ENCODE results near the gene FOXP1. TPM values are rescaled to one million over a fixed set of nuclear protein-coding genes. Genes with fewer than 3 reads are reported as not detected.

Gene FOXP1
- total and polyA plus RNA-seq, 8 donors = 95.1 to 143 (median 123) TPM

GRCh38 chr3:71109241-71109976 is 474.1 kb downstream of the FOXP1 start:
- TF ChIP-seq, protein P1, sequence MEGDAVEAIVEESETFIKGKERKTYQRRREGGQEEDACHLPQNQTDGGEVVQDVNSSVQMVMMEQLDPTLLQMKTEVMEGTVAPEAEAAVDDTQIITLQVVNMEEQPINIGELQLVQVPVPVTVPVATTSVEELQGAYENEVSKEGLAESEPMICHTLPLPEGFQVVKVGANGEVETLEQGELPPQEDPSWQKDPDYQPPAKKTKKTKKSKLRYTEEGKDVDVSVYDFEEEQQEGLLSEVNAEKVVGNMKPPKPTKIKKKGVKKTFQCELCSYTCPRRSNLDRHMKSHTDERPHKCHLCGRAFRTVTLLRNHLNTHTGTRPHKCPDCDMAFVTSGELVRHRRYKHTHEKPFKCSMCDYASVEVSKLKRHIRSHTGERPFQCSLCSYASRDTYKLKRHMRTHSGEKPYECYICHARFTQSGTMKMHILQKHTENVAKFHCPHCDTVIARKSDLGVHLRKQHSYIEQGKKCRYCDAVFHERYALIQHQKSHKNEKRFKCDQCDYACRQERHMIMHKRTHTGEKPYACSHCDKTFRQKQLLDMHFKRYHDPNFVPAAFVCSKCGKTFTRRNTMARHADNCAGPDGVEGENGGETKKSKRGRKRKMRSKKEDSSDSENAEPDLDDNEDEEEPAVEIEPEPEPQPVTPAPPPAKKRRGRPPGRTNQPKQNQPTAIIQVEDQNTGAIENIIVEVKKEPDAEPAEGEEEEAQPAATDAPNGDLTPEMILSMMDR (IDR thresholded peaks at IDR 0.05) = no peak
- intact Hi-C loops (cut with DNase I) = no loop called here
- Histone ChIP-seq H3K4me1 (peaks cover 17 to 59% of the 10 kb centered on the region in 2 donors), H3K27me3 (no peaks in the 10 kb centered on the region), H3K4me3 (no peak overlapping the region), H3K9me3 (no peaks in the 10 kb centered on the region), H3K27ac (peak overlapping the region; percentile 28 to 40), H3K36me3 (peaks cover 0 to 13% of the 10 kb centered on the region in 2 donors)
- DNase-seq = peak in 1 of 4 donors; percentile 56
- ATAC-seq = peak; percentile 34

DNA sequence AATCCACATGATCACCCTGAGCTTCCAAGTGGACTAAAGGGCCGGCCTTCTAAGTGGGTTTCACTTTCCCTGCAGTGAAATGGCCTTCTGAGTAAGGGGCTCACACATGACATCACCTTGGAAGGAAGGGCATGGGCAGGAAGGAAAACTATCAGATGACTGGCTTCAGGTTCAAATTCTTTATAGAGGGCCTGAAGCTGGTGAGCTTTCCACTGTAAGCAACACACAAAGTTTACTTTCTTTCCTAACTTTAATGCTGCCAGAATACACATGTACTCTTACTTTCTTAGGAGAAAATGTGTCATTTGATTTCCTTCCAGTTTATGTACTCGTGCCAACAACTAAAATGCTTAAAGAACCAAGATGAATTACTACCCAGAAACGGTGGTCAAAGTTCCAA is 475.6 kb downstream of the FOXP1 start:
- Histone ChIP-seq H3K4me3 (no peak overlapping the region), H3K27me3 (no peaks in the 10 kb centered on the region), H3K36me3 (peaks cover 0 to 13% of the 10 kb centered on the region in 2 donors), H3K9me3 (no peaks in the 10 kb centered on the region), H3K27ac (peak overlapping the region; percentile 1 to 40), H3K4me1 (peaks cover 26 to 68% of the 10 kb centered on the region in 2 donors)
- TF ChIP-seq, protein P1 (IDR thresholded peaks at IDR 0.05) = no peak
- ATAC-seq = peak; percentile 27
- no peak for DNase-seq
- intact Hi-C loops (cut with DNase I) = no loop called here

DNA sequence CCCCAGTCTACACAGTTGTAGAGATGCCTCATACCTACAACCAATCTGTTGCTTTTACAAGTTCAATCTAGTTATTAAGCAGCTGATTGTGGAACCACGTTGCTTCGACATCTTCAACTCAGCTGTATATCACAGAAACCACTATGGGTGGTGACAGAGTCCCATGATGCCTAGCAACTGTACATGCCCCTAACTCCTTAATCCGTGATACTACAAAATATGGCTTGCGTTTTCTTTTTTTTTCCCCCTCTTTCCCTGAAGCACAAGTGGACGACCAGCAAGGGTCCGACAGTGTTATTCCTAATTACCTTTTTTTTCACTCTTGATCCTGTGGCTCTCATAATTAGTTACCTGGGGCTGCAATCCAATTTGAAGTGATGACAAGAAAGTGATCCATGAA is 478.6 kb downstream of the FOXP1 start:
- Histone ChIP-seq H3K36me3 (no peaks in the 10 kb centered on the region), H3K4me1 (peaks cover 45 to 76% of the 10 kb centered on the region in 2 donors), H3K4me3 (no peak overlapping the region), H3K27me3 (no peaks in the 10 kb centered on the region), H3K27ac (peak overlapping the region; percentile 67 to 80), H3K9me3 (no peaks in the 10 kb centered on the region)
- intact Hi-C loops (cut with DNase I) = no loop called here
- ATAC-seq = no peak
- TF ChIP-seq, protein P1 (IDR thresholded peaks at IDR 0.05) = no peak
- no peak for DNase-seq

DNA sequence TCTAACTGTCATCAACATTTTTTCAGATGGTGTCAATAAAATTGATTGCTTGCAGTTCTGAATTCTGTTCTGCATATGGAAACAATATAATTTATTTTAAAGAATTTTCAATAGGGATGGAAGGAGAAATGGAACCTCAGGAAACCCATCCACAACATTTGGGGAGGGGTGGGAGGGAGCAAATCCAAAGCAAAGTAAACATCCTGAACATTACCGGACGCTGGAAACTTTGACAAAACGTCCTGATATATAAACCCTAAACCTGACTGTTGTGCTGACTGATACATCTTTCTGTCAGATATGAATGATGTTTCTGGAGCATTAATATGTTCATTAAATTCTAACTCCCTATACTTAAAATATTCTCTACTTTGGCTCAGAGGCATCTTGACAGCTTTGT is 479.0 kb downstream of the FOXP1 start:
- TF ChIP-seq, protein P1 (IDR thresholded peaks at IDR 0.05) = no peak
- H3K4me3 ChIP-seq = no peak overlapping the region
- ATAC-seq (no peak), DNase-seq (no peak)
- H3K27ac ChIP-seq = peak overlapping the region; percentile 67 to 80
- no peaks in the 10 kb centered on the region for H3K27me3 ChIP-seq
- intact Hi-C loops (cut with DNase I) = no loop called here
- peaks cover 45 to 72% of the 10 kb centered on the region in 2 donors for H3K4me1 ChIP-seq
- H3K9me3 ChIP-seq = no peaks in the 10 kb centered on the region
- H3K36me3 ChIP-seq = no peaks in the 10 kb centered on the region

DNA sequence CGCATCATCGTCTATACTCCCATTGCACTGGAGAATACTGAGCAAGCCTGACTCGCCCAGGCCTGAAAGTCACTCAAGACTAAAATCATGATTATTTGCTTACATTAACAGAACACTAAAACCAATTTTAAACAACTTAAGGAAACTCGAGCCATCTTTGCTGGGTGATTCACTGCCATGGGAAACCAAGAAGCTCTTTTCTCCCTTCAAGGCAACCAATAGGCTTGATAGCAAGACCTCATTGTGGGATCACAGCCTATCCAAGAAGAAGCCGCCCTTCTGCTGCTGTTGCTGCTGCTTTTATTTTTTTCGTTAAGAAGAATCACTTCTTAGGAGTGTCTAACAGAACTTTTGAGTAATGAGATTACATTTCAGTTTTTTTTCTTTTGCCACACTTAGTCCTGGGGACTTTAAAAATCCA is 479.4 kb downstream of the FOXP1 start:
- Histone ChIP-seq H3K9me3 (no peaks in the 10 kb centered on the region), H3K27me3 (no peaks in the 10 kb centered on the region), H3K4me1 (peaks cover 45 to 69% of the 10 kb centered on the region in 2 donors), H3K4me3 (no peak overlapping the region), H3K27ac (peak overlapping the region; percentile 67 to 80), H3K36me3 (no peaks in the 10 kb centered on the region)
- DNase-seq (no peak), ATAC-seq (peak; percentile 12)
- intact Hi-C loops (cut with DNase I) = no loop called here
- TF ChIP-seq, protein P1 (IDR thresholded peaks at IDR 0.05) = no peak
